Omental fat pad (tissue), 4 donors: ENCODE results near the gene WBP1L. TPM values are rescaled to one million over a fixed set of nuclear protein-coding genes. Genes with fewer than 3 reads are reported as not detected.
A peak's percentile ranks its signal among the peaks of the same experiment; 100 is the strongest.

Experiments
- ATAC-seq: fragments of 150-250 bp; one replicate; pipeline ENCODE4 v1.9.1; 2016; ENCODE audit warnings: mild to moderate bottlenecking, moderate library complexity; ENCODE audit not compliant: low FRiP score
- DNase-seq: peaks from one replicate; pipeline ENCODE4 v3.0.0-alpha.2; 2019; ENCODE audit warnings: low spot score
- total RNA-seq, 4 donors: library from RNA; depleted of rRNA; stranded (reverse); fragments of >200 nt; gene quantifications; one replicate each; pipeline ENCODE4 v1.1.0, GENCODE V29; 2016
- TF ChIP-seq, protein P1 (sequence below), 3 donors: fragments of 450-650 bp; IDR thresholded peaks; one replicate each; pipeline ENCODE4 v1.5.1; 2016 to 2017; ENCODE audit warnings: antibody characterized with exemption in 3 of 3, mild to moderate bottlenecking in 3 of 3, moderate library complexity in 2 of 3

Gene WBP1L
- total RNA-seq, 4 donors from 2014 or later = 106 to 214 (median 165) TPM

DNA sequence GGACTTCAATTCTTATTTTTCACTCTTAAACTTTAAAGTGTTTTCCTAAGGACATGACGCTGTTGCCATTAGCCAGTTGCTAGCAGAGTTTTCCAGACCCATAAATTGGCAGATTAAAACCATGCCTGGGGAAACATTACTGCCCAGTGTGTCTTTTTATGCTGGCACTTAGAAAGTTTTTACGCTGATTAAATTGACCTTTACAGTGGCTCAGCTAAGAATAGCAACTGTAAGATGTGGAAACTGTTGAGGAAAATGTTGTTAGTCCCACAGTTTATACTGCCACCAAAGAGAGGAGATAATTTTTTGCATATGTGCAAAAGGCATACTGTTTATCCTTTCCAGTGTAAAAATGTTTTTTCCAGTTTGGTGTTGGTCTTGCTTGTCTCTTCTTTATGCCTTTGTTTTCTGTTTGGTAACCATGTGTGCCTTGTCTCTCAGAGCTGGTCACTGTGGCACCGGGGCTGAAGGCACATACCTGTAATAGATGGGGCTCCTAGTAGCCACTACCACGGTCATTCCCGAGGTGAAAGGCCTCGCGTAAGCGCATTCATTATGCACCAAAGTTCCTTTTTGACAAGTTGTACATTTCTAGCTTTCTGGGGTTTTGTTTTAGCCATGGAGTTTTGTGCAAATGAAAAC lies 48.1 kb downstream of the WBP1L start:
- DNase-seq (no peak), ATAC-seq (no peak)
- TF ChIP-seq, protein P1, sequence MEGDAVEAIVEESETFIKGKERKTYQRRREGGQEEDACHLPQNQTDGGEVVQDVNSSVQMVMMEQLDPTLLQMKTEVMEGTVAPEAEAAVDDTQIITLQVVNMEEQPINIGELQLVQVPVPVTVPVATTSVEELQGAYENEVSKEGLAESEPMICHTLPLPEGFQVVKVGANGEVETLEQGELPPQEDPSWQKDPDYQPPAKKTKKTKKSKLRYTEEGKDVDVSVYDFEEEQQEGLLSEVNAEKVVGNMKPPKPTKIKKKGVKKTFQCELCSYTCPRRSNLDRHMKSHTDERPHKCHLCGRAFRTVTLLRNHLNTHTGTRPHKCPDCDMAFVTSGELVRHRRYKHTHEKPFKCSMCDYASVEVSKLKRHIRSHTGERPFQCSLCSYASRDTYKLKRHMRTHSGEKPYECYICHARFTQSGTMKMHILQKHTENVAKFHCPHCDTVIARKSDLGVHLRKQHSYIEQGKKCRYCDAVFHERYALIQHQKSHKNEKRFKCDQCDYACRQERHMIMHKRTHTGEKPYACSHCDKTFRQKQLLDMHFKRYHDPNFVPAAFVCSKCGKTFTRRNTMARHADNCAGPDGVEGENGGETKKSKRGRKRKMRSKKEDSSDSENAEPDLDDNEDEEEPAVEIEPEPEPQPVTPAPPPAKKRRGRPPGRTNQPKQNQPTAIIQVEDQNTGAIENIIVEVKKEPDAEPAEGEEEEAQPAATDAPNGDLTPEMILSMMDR (IDR thresholded peaks at IDR 0.05) = no peak

DNA sequence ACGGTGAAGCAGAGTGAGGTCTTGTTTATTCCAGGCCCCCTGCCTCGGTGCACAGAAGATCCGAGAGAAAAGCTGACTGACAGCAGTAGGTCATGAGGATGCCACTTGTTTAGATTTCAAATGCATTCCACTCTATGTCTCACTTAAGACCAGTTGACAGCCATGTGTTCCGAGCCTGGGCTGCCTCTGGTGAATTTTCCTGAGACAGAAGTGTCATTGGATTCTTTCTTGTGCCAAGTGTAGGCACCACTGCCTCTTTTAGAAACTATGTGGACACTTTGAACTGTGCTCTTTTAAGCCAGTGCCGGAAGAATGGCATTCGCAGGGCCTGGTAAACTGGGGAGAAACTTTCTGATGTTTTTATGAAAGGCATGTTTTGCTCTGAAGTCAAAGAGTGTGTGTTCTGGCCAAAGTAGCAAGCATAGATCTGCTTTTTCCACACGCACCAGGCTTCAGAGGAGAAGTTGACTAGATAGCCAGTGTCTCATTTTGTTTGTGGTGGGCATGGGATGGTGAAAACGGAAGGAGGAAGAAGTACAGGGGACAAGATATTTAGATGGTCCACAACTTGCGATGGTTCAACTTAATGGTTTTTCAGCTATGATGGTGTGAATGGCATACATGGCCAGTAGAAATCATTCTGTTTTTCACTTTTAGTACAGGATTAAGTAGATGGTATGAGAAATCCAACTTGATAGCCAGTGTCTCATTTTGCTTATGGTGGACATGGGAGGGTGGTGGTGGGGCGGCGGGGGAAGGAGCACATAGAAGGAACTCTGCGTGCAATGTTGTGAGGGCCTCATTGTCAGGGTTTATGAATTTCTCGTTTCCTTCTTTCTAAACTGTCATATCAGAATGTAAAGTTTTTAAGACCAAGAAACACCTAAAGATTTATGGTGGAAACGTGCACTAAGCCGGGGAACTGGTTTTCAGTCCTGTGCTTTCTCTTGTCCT lies 52.0 kb downstream of the WBP1L start:
- TF ChIP-seq, protein P1 (IDR thresholded peaks at IDR 0.05) = no peak
- DNase-seq = no peak
- no peak for ATAC-seq

GRCh38 chr10:102796407-102797176 lies 52.8 kb downstream of the WBP1L start:
- TF ChIP-seq, protein P1 (IDR thresholded peaks at IDR 0.05) = no peak
- ATAC-seq (peak; percentile 76), DNase-seq (no peak)

DNA sequence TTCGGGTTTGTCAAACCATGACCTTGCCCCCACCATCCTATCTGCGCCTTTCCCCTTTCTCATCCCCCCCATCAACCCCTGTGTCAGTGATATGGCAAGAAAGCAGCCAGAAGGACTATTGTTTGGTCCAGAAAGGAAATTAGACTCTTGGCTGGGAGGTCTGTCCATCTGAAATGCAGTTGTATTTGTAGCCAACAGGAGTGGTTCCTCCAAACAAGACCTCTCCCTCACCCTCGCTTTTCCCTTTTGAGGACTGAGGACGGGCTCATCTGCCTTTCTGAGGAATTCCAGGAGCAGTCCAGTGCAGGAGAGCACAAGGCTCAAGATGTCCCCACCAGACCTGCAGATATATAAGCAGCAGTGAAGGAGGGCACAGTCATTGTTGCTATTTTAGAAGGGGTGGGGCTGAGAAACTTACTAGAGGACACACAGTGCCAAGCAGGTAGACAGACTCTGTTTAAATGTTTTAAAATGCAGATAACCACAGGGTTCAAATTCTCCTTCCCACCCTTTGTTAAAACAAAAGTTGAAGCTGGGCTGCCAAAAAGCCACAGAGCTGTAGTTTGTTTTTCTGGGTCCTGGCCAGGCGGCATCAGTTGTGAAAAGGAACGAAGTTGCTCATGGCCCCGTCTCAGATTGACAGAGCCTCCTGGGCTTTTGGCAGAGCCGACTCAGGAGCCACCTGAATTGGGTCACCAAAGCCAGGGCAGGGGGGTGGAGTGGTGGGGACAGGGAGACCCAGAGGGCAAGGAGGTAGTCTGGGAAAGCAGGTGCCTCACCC lies 56.1 kb downstream of the WBP1L start:
- ATAC-seq (no peak), DNase-seq (no peak)
- TF ChIP-seq, protein P1 (IDR thresholded peaks at IDR 0.05) = no peak

- no peak for DNase-seq
- ATAC-seq = no peak
- TF ChIP-seq, protein P1 (IDR thresholded peaks at IDR 0.05) = no peak
Measured at GRCh38 chr10:102800611-102801335, 57.0 kb downstream of the WBP1L start.

DNA sequence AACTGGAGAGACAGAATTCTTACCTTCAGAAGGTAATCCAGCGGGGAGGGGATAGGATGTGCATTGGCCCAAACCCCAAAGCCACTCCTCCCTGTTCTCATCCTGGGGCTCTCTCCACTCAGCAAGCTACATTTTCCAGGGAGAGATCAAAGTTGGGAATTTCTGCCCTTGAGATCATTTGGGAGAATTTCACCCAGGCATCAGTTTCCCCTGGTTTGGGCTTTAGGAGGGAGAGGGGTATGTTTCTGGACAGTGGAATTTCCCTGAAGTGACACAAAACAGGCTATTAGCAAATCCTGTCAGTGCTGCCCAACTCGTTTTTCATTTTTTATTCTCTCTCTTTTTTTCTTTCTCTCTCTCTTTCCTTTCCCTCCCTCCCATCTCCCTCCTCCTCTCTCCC lies 57.7 kb downstream of the WBP1L start:
- ATAC-seq = peak; percentile 24
- TF ChIP-seq, protein P1 (IDR thresholded peaks at IDR 0.05) = no peak
- DNase-seq = no peak
